Measurements from ENCODE around the gene DHFR.

DHFR gene

DNA sequence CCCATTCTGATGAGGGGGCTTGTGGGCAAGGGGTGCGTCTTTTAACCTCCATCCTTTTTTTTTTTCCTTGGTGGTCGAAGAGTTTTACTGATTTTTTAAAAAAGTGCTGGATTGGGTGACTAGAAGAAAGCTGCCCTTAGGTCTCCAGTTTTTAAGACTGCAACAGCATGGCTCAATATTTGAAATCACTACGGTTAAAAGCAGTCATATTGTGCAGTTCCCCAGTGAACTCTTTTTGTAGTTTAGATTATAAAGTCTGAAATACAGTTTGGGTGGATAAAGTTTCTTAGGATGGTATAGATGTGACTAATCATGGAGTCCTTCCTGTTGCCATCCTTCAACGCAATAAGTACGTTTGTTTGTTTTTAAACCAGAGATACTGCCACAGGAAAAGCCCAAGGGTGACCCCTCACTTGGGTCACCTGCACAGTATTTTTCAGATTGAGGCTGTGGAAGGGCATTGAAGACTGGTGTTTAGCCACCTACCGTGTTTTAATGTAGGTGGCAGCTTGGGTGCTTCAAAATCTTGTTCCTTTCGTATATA is 520 bp upstream of the DHFR start:
- DNase-seq (ENCODE audit: extremely low read depth, low read depth), result no peak
- TF ChIP-seq, protein P1, sequence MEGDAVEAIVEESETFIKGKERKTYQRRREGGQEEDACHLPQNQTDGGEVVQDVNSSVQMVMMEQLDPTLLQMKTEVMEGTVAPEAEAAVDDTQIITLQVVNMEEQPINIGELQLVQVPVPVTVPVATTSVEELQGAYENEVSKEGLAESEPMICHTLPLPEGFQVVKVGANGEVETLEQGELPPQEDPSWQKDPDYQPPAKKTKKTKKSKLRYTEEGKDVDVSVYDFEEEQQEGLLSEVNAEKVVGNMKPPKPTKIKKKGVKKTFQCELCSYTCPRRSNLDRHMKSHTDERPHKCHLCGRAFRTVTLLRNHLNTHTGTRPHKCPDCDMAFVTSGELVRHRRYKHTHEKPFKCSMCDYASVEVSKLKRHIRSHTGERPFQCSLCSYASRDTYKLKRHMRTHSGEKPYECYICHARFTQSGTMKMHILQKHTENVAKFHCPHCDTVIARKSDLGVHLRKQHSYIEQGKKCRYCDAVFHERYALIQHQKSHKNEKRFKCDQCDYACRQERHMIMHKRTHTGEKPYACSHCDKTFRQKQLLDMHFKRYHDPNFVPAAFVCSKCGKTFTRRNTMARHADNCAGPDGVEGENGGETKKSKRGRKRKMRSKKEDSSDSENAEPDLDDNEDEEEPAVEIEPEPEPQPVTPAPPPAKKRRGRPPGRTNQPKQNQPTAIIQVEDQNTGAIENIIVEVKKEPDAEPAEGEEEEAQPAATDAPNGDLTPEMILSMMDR (IDR thresholded peaks at IDR 0.05; ENCODE audit: low read depth, low read length), result no peak

DNA sequence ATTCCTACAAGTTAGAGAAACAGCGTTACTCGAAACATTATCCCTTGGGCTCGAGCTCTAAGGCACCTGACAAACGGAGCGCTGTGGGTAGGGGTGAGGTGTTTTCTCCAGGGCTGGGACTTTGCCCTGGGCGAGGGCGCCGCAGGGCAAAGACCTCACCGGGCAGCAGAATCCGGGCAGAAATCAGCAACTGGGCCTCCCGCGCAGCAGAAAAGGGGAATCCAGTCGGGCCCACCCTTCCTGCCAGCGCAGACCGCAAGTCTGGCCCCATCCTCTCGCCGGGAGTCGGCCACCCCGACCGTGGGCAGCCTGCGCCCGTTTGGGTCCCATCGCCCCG is 761 bp downstream of the DHFR start:
- no peak for DNase-seq (ENCODE audit: extremely low read depth, low read depth)
- TF ChIP-seq, protein P1 (IDR thresholded peaks at IDR 0.05; ENCODE audit: low read depth, low read length), result no peak

DNA sequence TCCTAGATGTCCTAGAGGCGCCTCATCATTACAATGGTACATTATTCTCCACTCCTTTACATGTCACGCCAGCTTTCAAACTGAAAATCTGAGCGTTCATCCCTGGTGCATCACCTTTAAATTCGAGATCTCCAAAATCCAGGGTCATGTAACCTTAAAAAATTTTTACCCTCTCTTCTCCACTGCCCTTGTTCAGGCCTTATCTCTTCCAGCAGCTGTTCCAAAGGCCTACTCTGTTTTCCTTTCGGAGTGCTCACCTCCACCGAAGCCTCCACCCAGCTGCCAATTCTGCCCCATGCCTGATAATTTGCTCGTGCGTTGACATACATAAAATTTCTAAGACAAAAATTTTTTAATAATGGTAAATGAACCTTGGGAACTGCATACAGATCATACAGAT is 1.3 kb downstream of the DHFR start:
- TF ChIP-seq, protein P1 (IDR thresholded peaks at IDR 0.05; ENCODE audit: low read depth, low read length), result no peak
- no peak for DNase-seq (ENCODE audit: extremely low read depth, low read depth)

DNA sequence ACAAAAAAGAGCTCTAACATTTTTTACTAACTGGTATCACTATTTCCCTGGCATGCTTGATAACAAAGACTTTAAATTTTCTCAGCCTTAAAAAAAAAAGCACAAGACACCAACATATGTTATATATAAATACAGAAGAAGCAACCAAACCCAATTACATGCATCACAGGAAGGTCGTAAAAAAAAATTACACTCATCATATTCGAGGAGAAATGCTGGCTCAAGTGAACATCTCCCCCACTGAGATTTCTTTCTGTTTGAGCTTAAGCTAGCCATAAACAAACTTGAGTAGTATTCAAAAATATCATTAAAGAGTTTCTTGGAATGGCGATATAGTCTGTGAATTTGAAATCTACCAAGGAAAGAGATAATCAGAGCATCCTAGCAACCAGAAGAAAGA is 7.9 kb downstream of the DHFR start:
- TF ChIP-seq, protein P1 (IDR thresholded peaks at IDR 0.05; ENCODE audit: low read depth, low read length), result no peak
- DNase-seq (ENCODE audit: extremely low read depth, low read depth), result no peak

DNA sequence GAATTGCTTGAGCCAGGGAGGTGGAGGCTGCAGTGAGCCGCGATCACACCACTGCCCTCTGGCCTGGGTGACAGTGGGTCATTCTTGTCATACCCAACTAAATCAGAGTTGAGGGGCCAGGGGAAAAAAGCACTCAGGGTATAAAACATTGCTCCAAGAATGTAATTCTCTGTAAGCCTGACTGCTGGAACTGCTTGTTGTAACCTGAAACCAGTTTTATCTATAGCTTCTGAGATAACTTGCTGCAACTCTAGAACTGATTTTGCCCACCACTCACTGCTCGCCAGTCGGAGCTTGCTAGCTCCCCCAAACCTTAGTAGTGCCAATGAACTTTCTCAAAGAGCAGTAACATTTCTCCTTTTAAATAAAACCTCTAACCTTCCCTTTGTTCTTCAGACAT is 9.9 kb downstream of the DHFR start:
- no peak for DNase-seq (ENCODE audit: extremely low read depth, low read depth)
- TF ChIP-seq, protein P1 (IDR thresholded peaks at IDR 0.05; ENCODE audit: low read depth, low read length), result no peak

DNA sequence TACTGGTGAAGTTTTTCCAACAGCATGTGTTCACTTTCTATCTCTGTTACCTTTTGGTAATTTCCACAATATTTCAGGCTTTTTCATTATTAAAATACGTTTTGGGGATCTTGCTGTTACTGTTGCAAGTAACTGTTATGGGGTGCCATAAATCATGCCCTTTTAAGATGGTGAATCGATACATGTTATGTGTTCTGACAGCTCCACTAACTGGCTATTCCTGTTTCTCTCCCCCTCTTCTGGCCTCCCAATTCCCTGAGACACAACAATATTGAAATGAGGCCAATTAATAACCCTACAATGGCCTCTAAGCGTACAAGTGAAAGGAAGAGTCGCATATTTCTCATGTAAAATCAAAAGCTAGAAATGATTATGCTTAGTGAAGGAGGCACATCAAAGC is 13.4 kb downstream of the DHFR start:
- TF ChIP-seq, protein P1 (IDR thresholded peaks at IDR 0.05; ENCODE audit: low read depth, low read length), result no peak
- DNase-seq (ENCODE audit: extremely low read depth, low read depth), result no peak

DNA sequence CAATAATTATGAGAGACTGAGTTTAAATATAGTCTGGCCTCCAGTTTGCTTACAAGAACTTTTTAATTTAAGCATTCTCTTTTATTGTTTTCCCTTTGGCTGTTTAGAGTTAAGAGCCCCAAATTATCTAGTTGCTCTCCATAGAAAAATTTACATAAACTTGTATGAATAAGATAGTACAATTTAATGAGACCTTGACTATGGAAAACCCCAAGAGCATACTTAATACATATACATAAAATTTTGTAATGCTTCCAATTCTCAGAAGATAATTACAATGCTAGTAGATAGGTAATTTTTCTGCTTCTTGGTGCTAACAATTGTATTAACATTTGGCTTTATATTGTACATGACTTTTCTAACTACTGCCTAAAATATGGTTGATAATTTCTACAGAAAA is 20.6 kb downstream of the DHFR start:
- TF ChIP-seq, protein P1 (IDR thresholded peaks at IDR 0.05; ENCODE audit: low read depth, low read length), result no peak
- DNase-seq (ENCODE audit: extremely low read depth, low read depth), result no peak

Data from AG09319 (cell line).